G401 (cell line): ENCODE results near the gene ITGB8. TPM values are rescaled to one million over a fixed set of nuclear protein-coding genes. Genes with fewer than 3 reads are reported as not detected.
"Not testable (repeated sequence)": the region's sequence is repeated elsewhere in the genome, so short reads cannot be mapped to it uniquely, and the experiment has no call there.

Experiments
- DNase-seq: peaks from one replicate; pipeline ENCODE4 v3.0.0-alpha.2; 2015; ENCODE audit warnings: low spot score
- in situ Hi-C: cut with HindIII; loops from 2 replicates; pipeline ENCODE4 v1.10.0; 2016; ENCODE audit warnings: low sequenced_read_pairs, mixed read lengths
- total RNA-seq: library from RNA; depleted of rRNA; stranded (reverse); fragments of >200 nt; shearing (Covaris generic); gene quantifications from 2 replicates; pipeline ENCODE4 v1.2.3, GENCODE V29; 2014

The ITGB8 gene
- total RNA-seq, 1 experiment from 2014 or later: not detected

DNA sequence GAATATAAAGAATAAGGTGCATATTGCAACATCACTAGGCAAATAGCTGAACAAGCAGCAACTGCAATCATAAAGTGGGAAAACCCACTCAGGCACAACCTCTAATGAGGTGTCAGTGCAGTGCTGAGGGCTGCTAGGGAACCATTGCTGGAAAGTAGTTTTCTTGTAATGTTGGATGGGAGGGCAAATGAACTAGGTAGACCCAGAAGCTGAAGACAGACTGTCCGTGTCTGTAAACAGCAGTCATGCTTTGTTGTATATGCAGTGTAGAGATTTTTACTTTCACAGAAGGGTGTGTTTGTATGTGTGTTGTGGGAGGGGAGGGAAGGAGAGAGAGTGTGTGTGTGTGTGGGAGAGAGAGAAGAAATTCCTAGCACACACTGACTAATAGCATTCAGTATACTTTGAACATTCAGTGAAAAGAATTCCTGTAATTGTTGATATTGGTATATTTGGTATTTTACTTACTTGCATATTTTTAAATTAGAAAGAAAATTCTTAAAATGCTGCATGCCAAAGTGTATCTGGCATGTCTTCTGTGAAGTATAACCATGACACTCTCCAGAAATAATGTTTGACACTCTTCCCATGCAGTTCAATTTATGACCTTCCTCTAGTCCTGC lies 28.8 kb downstream of the ITGB8 start:
- DNase-seq: no peak
- in situ Hi-C loops: no loop called here

- in situ Hi-C loops: no loop called here
- DNase-seq: no peak
These were observed 32.0 kb downstream of the ITGB8 start for GRCh38 chr7:20362574-20363253.

GRCh38 chr7:20364571-20365196 lies 34.0 kb downstream of the ITGB8 start:
- no peak for DNase-seq
- in situ Hi-C loops: no loop called here

DNA sequence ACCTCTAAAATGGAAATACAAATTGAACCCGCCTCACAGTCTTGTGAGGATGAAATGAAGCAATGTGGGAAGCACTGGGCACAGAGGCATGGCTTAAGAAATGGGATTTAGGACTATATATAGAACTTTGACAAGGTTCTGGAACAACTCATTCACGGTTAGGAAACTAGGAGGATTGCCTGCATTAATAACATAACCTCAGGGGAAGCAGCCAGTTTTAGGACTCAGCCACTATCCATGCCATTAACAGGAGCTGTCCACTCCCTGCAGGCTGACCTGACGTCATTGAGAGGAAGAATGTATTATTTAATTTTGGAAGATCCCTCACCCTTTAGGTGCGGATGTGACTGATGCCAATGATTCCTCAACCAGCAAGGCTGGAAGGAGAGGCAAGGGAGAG lies 34.8 kb downstream of the ITGB8 start:
- in situ Hi-C loops: no loop called here
- DNase-seq: no peak

DNA sequence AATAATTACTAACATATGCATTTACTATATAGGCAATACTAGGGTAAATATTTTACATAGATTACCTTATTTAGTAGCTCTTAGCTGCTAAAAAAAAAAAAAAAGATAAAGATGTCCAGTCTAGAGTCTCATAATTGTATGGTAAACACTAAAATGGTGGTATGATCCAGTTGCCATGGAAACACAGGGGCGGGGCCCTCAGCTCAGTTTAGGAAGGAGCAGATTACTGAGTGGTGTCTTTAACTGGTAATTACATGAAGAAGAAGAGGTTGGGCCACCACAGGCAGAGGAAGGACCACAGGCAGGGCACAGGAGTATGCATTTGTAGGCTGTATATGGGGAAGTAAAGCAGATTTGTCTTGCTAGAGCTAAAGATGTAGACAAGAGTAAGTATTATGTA lies 43.7 kb downstream of the ITGB8 start:
- no peak for DNase-seq
- in situ Hi-C loops: no loop called here

GRCh38 chr7:20376796-20377195 lies 46.1 kb downstream of the ITGB8 start:
- in situ Hi-C loops: no loop called here

GRCh38 chr7:20381406-20382034 lies 50.8 kb downstream of the ITGB8 start:
- in situ Hi-C loops: no loop called here
- no peak for DNase-seq

More at GRCh38 chr7:20376796-20377195, 46.1 kb downstream of the ITGB8 start:
- DNase-seq: no peak

DNA sequence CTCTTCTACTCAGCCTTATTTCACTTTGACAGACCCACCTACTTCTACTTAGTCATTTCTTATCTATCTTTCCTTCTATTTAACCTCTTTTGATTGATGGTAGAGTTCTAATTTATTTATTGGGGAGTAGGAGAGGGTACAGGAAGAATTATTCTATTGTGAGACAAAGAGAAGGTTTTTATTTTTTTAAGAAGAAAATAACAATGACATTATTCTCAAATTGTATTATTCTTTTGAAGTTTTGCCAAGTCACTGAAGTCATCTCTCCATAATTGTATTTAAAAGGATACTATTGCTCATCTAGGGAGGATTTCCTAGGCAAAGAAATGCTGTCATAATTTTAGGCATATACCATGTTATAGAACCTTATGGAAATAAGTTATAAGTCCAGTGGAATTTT lies 52.7 kb downstream of the ITGB8 start:
- in situ Hi-C loops: no loop called here

GRCh38 chr7:20385126-20385525 lies 54.4 kb downstream of the ITGB8 start:
- no peak for DNase-seq
- in situ Hi-C loops: no loop called here

More for the DNA sequence above, 52.7 kb downstream of the ITGB8 start:
- DNase-seq: no peak

DNA sequence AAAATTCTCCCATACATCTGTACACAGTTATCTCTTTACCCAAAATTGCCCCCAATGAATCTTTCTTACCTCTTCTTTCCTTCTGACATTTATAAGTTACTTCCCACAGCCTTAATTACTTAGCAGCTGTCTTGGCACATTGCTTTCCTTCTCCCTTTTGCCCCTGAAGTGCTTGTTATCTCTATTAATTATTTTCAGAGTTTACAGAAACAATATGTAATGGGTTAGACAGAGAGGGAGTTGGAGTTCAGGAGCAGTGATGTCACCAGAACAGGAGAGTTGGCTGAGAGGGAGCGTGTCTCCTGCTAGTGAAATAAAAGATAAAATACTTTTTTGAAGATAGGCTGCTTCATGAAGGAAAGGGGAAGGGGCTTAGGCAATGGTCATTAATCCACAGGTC lies 57.4 kb downstream of the ITGB8 start:
- in situ Hi-C loops: no loop called here
- DNase-seq: no peak

GRCh38 chr7:20389192-20389591 lies 58.5 kb downstream of the ITGB8 start:
- in situ Hi-C loops, DNase-seq: not testable (repeated sequence)

DNA sequence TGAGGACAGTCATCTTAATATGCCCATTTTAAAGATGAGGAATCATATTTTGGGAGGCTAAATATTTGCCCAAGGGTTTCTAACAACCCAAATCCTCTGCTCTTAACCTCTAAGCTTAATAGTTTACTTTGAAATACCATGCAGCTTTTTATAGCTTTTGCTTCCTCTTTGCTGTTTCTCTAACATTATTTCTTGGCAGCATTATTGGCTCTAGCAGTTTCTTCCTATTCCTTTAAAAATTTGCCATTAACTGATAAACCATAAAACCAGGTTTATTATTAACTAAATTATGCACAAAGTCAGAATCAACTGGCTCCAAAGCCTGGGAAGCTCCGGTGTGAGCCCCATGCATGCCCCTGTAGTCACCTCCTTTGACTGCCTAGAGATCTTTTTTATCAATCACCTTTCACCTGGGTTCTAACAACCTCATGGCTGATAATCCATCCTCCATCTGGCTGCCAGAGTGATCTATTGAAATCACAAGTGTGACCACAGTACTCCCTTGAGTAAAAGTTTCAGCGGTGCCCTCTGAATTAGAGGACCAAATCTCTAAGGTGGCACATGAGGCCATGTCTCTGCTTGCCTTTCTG lies 62.4 kb downstream of the ITGB8 start:
- in situ Hi-C loops: no loop called here

DNA sequence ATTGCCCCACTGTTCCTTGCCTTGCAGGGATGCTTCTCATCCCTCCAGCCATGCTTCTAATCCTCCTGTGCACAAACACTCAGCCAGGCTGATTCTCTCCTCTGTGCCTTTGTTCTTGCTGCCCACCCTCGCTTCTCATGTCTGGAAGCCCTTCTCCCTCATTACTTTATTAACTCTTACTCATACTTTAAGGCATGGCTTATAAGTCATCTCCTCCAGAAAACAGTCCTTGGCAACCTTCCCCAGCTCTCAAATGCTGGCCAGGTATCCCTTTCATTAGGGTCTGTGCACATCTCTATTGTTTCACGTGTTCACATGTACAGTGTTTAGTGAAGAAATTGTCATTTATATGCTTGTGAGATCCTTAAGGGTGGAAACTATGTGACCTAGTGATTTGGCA lies 62.9 kb downstream of the ITGB8 start:
- in situ Hi-C loops: no loop called here
- no peak for DNase-seq

More for the DNA sequence above, 62.4 kb downstream of the ITGB8 start:
- no peak for DNase-seq

GRCh38 chr7:20394284-20394683 lies 63.6 kb downstream of the ITGB8 start:
- no peak for DNase-seq
- in situ Hi-C loops: no loop called here

GRCh38 chr7:20395104-20395503 lies 64.4 kb downstream of the ITGB8 start:
- no peak for DNase-seq

DNA sequence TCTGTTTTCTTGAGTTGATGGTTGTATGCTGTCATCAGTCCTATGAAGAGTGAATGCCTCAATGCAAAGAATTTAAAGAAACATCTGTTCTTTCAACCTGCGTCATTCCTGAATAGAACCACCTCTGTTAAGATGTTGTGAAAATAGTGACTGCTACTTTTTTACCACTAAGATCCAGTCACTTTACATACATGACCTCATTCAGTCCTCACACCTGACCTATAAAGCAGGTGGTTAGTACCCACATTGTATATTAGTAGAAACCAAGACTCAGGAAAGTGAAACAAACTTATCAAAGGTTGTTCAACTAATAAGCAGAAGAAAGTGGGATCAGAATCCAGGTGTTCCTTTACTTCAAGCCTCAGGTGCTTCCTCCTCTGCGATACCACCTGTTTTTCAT lies 64.8 kb downstream of the ITGB8 start:
- in situ Hi-C loops: no loop called here
- no peak for DNase-seq

More at GRCh38 chr7:20395104-20395503, 64.4 kb downstream of the ITGB8 start:
- in situ Hi-C loops: no loop called here

DNA sequence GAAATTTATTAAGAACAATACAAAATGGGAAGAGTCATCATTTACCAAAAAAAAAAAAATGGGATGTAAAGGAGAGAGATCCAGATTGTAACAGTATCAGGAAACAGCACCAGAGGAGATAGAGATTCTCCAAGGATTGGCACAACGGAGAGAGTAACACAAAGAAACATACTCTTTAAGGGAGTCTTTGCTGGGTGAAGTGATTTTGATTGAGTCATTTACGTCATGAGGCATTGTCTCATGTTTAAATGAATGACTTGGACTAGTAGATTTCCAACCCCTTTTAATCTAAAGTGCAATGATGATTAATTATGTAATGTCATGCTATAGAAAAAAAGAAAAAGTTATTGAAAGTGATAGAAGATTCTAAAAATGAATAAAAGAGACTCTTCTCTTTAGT lies 68.8 kb downstream of the ITGB8 start:
- in situ Hi-C loops: no loop called here
- no peak for DNase-seq

GRCh38 chr7:20401861-20402746 lies 71.4 kb downstream of the ITGB8 start:
- no peak for DNase-seq
- in situ Hi-C loops: no loop called here

DNA sequence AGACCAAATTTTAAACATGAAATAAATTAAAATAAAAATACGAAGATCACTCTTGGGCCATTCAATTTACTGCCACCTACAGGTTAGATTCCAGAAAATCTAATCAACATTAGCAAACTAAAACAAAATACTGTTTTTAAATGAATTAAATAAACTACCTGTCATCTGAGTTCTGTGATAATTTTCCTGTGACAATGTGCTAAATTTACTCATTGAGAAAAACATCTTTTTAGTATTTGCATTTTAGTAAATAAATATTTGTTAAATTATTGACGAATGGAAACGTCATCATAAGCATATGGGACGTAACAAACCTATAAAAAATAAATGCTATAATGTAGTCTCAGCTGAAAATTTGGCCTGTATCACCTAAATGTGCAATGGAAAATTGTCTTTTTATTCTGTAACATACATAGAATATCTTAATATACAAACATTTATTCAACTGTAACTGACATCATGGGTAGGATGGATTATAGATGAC lies 72.1 kb downstream of the ITGB8 start:
- in situ Hi-C loops: no loop called here
- no peak for DNase-seq
